Measurements from ENCODE around the gene KCNQ2. TPM values are rescaled to one million over a fixed set of nuclear protein-coding genes. Genes with fewer than 3 reads are reported as not detected.
A peak's percentile ranks its signal among the peaks of the same experiment; 100 is the strongest.

Gene KCNQ2
- total RNA-seq, 1 donor from 2014 or later, result 157 TPM

- Mint-ChIP-seq H3K27me3 (ENCODE audit: low read depth) (no peaks in the 10 kb centered on the region), H3K4me1 (peaks cover 21% of the 10 kb centered on the region), H3K27ac (ENCODE audit: unreplicated experiment) (no peak overlapping the region), H3K9me3 (peaks cover 6% of the 10 kb centered on the region), H3K4me3 (no peak overlapping the region), H3K36me3 (ENCODE audit: low read depth) (peaks cover 2% of the 10 kb centered on the region)
- DNase-seq (ENCODE audit: low read depth, low spot score), result no peak
- TF ChIP-seq, protein P1, sequence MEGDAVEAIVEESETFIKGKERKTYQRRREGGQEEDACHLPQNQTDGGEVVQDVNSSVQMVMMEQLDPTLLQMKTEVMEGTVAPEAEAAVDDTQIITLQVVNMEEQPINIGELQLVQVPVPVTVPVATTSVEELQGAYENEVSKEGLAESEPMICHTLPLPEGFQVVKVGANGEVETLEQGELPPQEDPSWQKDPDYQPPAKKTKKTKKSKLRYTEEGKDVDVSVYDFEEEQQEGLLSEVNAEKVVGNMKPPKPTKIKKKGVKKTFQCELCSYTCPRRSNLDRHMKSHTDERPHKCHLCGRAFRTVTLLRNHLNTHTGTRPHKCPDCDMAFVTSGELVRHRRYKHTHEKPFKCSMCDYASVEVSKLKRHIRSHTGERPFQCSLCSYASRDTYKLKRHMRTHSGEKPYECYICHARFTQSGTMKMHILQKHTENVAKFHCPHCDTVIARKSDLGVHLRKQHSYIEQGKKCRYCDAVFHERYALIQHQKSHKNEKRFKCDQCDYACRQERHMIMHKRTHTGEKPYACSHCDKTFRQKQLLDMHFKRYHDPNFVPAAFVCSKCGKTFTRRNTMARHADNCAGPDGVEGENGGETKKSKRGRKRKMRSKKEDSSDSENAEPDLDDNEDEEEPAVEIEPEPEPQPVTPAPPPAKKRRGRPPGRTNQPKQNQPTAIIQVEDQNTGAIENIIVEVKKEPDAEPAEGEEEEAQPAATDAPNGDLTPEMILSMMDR (conservative IDR thresholded peaks at IDR 0.05), result no peak
Measured at GRCh38 chr20:63446216-63447024, 26.0 kb downstream of the KCNQ2 start.

DNA sequence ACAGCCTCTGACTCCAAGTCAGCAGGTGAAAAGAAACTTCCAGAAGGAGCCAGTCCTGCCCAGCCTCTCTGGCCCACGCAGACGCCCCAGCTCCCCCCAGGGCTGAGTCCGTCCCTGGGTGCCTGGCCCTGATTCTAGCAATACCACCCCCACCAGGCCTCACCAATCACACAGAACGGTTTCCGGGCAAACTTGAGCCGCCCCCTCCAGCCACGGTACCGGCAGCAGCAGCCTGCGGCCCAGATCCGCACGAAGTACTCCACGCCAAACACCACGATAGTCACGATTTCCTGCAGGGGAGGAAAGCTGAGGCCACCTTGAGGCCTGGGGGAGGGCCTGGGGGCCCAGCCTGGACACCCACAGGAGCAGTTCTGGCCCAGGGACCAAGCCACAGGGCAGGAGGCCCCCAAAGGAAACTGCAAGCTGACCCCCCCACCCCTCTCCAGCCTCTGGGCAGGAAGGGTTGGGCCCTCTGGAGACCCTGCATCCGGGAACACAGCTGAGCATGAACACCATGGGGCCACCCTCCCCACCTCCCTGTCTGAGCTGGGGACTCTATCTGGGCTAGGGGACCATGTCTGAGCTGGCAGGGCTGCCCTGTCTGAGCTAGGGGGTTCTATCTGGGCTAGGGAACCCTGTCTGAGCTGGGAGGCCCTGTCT, 27.2 kb downstream of the KCNQ2 start:
- no peak for DNase-seq (ENCODE audit: low read depth, low spot score)
- no peak overlapping the region for H3K27ac Mint-ChIP-seq (ENCODE audit: unreplicated experiment)
- peaks cover 5% of the 10 kb centered on the region for H3K36me3 Mint-ChIP-seq (ENCODE audit: low read depth)
- no peak overlapping the region for H3K4me3 Mint-ChIP-seq
- peaks cover 25% of the 10 kb centered on the region for H3K4me1 Mint-ChIP-seq
- no peaks in the 10 kb centered on the region for H3K27me3 Mint-ChIP-seq (ENCODE audit: low read depth)
- TF ChIP-seq, protein P1 (conservative IDR thresholded peaks at IDR 0.05), result no peak
- H3K9me3 Mint-ChIP-seq, result peaks cover 6% of the 10 kb centered on the region

GRCh38 chr20:63444548-63444947, 27.9 kb downstream of the KCNQ2 start:
- Mint-ChIP-seq H3K4me3 (no peak overlapping the region), H3K36me3 (ENCODE audit: low read depth) (peaks cover 5% of the 10 kb centered on the region), H3K27me3 (ENCODE audit: low read depth) (no peaks in the 10 kb centered on the region), H3K27ac (ENCODE audit: unreplicated experiment) (no peak overlapping the region), H3K9me3 (peaks cover 6% of the 10 kb centered on the region), H3K4me1 (peaks cover 25% of the 10 kb centered on the region)
- DNase-seq (ENCODE audit: low read depth, low spot score), result no peak
- TF ChIP-seq, protein P1 (conservative IDR thresholded peaks at IDR 0.05), result no peak

DNA sequence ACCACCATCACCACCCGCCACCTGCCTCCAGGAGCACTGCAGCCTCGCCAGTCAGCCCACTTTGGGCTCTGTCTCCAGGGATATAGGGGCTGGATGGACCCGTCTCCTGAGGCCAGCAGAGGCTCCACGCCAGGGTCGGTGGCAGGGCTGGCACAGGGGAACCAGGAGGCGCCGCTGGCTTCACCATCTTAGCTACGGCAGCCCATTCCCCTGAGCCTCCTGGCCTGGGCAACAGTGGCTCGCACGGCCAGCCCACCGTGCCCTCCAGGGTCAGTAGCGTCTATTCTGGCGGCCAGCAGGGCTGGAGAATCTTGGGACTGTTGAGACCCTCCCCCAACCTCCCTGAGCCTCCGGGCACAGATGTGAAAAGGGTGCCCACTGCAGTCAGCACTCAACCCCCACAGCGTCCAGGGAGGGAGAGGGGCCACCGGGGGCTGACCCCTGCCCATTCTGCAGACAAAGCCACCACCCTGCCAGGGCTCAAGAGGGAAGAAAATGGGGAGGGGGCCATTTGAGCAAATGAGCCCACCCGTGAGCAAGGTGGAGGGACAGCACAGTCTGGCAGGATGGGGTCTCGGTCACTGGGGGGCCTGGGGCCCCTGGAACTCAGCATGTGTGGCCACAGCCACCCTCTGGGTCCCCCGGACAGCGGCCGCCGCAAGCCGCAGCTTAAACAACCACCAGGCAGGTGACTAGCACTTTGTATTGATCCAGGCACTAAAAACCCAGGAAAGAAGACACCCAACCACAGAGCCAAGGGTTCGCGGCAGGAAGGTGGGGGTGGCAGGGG, 28.7 kb downstream of the KCNQ2 start:
- TF ChIP-seq, protein P1 (conservative IDR thresholded peaks at IDR 0.05), result no peak
- peaks cover 5% of the 10 kb centered on the region for H3K36me3 Mint-ChIP-seq (ENCODE audit: low read depth)
- no peak for DNase-seq (ENCODE audit: low read depth, low spot score)
- H3K4me3 Mint-ChIP-seq, result no peak overlapping the region
- no peaks in the 10 kb centered on the region for H3K27me3 Mint-ChIP-seq (ENCODE audit: low read depth)
- peak overlapping the region; percentile 50 for H3K27ac Mint-ChIP-seq (ENCODE audit: unreplicated experiment)
- peaks cover 21% of the 10 kb centered on the region for H3K4me1 Mint-ChIP-seq
- H3K9me3 Mint-ChIP-seq, result peaks cover 6% of the 10 kb centered on the region

- TF ChIP-seq, protein P1 (conservative IDR thresholded peaks at IDR 0.05), result peak; percentile 52
- Mint-ChIP-seq H3K27ac (ENCODE audit: unreplicated experiment) (no peak overlapping the region), H3K4me3 (no peak overlapping the region), H3K9me3 (peaks cover 6% of the 10 kb centered on the region), H3K36me3 (ENCODE audit: low read depth) (peaks cover 5% of the 10 kb centered on the region), H3K27me3 (ENCODE audit: low read depth) (no peaks in the 10 kb centered on the region), H3K4me1 (peaks cover 10% of the 10 kb centered on the region)
- DNase-seq (ENCODE audit: low read depth, low spot score), result peak; percentile 38
Measured at GRCh38 chr20:63442100-63442493, 30.4 kb downstream of the KCNQ2 start.
